ENCODE results near the gene CNTNAP4. TPM values are rescaled to one million over a fixed set of nuclear protein-coding genes. Genes with fewer than 3 reads are reported as not detected.

CNTNAP4 gene
- total RNA-seq, 1 donor from 2014 or later: 1.2 TPM

- H3K36me3 Mint-ChIP-seq (ENCODE audit: unreplicated experiment): no peaks in the 10 kb centered on the region
- H3K4me1 Mint-ChIP-seq (ENCODE audit: low read depth, unreplicated experiment): no peaks in the 10 kb centered on the region
- no peak overlapping the region for H3K27ac Mint-ChIP-seq (ENCODE audit: unreplicated experiment)
- peaks cover 2% of the 10 kb centered on the region for H3K9me3 Mint-ChIP-seq (ENCODE audit: unreplicated experiment)
- H3K27me3 Mint-ChIP-seq (ENCODE audit: unreplicated experiment): no peaks in the 10 kb centered on the region
- TF ChIP-seq, protein P1, sequence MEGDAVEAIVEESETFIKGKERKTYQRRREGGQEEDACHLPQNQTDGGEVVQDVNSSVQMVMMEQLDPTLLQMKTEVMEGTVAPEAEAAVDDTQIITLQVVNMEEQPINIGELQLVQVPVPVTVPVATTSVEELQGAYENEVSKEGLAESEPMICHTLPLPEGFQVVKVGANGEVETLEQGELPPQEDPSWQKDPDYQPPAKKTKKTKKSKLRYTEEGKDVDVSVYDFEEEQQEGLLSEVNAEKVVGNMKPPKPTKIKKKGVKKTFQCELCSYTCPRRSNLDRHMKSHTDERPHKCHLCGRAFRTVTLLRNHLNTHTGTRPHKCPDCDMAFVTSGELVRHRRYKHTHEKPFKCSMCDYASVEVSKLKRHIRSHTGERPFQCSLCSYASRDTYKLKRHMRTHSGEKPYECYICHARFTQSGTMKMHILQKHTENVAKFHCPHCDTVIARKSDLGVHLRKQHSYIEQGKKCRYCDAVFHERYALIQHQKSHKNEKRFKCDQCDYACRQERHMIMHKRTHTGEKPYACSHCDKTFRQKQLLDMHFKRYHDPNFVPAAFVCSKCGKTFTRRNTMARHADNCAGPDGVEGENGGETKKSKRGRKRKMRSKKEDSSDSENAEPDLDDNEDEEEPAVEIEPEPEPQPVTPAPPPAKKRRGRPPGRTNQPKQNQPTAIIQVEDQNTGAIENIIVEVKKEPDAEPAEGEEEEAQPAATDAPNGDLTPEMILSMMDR (IDR thresholded peaks at IDR 0.05; ENCODE audit: partially characterized antibody, unreplicated experiment): no peak
- no peak for DNase-seq
- H3K4me3 Mint-ChIP-seq (ENCODE audit: unreplicated experiment): no peak overlapping the region
Measured at GRCh38 chr16:76428858-76429257, 151.7 kb downstream of the CNTNAP4 start.

GRCh38 chr16:76441391-76441790, 164.2 kb downstream of the CNTNAP4 start:
- Mint-ChIP-seq H3K36me3 (ENCODE audit: unreplicated experiment) (no peaks in the 10 kb centered on the region), H3K27me3 (ENCODE audit: unreplicated experiment) (no peaks in the 10 kb centered on the region), H3K27ac (ENCODE audit: unreplicated experiment) (no peak overlapping the region), H3K4me3 (ENCODE audit: unreplicated experiment) (no peak overlapping the region), H3K9me3 (ENCODE audit: unreplicated experiment) (no peaks in the 10 kb centered on the region), H3K4me1 (ENCODE audit: low read depth, unreplicated experiment) (no peaks in the 10 kb centered on the region)
- no peak for DNase-seq
- TF ChIP-seq, protein P1 (IDR thresholded peaks at IDR 0.05; ENCODE audit: partially characterized antibody, unreplicated experiment): no peak

DNA sequence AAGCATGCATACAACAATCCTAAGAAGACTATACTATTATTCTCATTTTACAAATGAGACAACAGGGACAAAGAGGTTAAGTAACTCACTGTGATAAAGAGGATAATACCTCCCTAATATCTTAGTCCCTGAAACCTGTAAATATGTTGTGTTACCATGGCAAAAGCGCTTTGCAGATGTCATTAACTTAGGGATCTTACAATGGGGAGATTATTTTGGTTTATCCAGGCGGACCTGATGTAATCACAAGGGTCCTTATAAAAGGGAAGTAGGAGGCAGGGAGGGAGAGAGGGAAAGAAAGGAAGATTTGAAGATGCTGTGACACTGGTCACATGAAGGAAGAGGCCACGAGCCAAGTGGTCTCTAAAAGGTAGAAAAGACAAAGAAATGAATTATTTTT, 164.7 kb downstream of the CNTNAP4 start:
- Mint-ChIP-seq H3K9me3 (ENCODE audit: unreplicated experiment) (no peaks in the 10 kb centered on the region), H3K36me3 (ENCODE audit: unreplicated experiment) (no peaks in the 10 kb centered on the region), H3K4me1 (ENCODE audit: low read depth, unreplicated experiment) (no peaks in the 10 kb centered on the region), H3K4me3 (ENCODE audit: unreplicated experiment) (no peak overlapping the region), H3K27ac (ENCODE audit: unreplicated experiment) (no peak overlapping the region), H3K27me3 (ENCODE audit: unreplicated experiment) (no peaks in the 10 kb centered on the region)
- TF ChIP-seq, protein P1 (IDR thresholded peaks at IDR 0.05; ENCODE audit: partially characterized antibody, unreplicated experiment): no peak
- DNase-seq: no peak

- Mint-ChIP-seq H3K27ac (ENCODE audit: unreplicated experiment) (no peak overlapping the region), H3K4me3 (ENCODE audit: unreplicated experiment) (no peak overlapping the region), H3K9me3 (ENCODE audit: unreplicated experiment) (no peaks in the 10 kb centered on the region), H3K4me1 (ENCODE audit: low read depth, unreplicated experiment) (no peaks in the 10 kb centered on the region), H3K36me3 (ENCODE audit: unreplicated experiment) (no peaks in the 10 kb centered on the region), H3K27me3 (ENCODE audit: unreplicated experiment) (no peaks in the 10 kb centered on the region)
- TF ChIP-seq, protein P1 (IDR thresholded peaks at IDR 0.05; ENCODE audit: partially characterized antibody, unreplicated experiment): no peak
- no peak for DNase-seq
Measured at GRCh38 chr16:76443973-76444372, 166.8 kb downstream of the CNTNAP4 start.

GRCh38 chr16:76444832-76445231, 167.6 kb downstream of the CNTNAP4 start:
- Mint-ChIP-seq H3K9me3 (ENCODE audit: unreplicated experiment) (no peaks in the 10 kb centered on the region), H3K36me3 (ENCODE audit: unreplicated experiment) (no peaks in the 10 kb centered on the region), H3K4me3 (ENCODE audit: unreplicated experiment) (no peak overlapping the region), H3K4me1 (ENCODE audit: low read depth, unreplicated experiment) (no peaks in the 10 kb centered on the region), H3K27me3 (ENCODE audit: unreplicated experiment) (no peaks in the 10 kb centered on the region), H3K27ac (ENCODE audit: unreplicated experiment) (no peak overlapping the region)
- TF ChIP-seq, protein P1 (IDR thresholded peaks at IDR 0.05; ENCODE audit: partially characterized antibody, unreplicated experiment): no peak
- DNase-seq: no peak

Measured in glutamatergic neuron (in vitro differentiated cells).